Panc1 (cell line): ENCODE results near the gene ZACN.

Experiments used
- CTCF ChIP-seq: fragments of 450-650 bp; IDR thresholded peaks from 2 replicates; pipeline ENCODE4 v1.5.1; 2017; ENCODE audit warnings: mild to moderate bottlenecking
- SIN3A ChIP-seq: IDR thresholded peaks from 2 replicates; pipeline ENCODE4 v1.6.1; 2012; ENCODE audit warnings: low read depth, mild to moderate bottlenecking, low read length, moderate library complexity, borderline replicate concordance; ENCODE audit not compliant: insufficient read depth

- TF ChIP-seq CTCF (no peak), SIN3A (no peak)
Observed at GRCh38 chr17:76076146-76076764, 2.7 kb upstream of the ZACN start.
